Measurements from ENCODE around the gene CNTN4. TPM values are rescaled to one million over a fixed set of nuclear protein-coding genes. Genes with fewer than 3 reads are reported as not detected.

CNTN4 gene
- total RNA-seq, 3 donors from 2014 or later: 6.6 to 16.7 (median 16.7) TPM

DNA sequence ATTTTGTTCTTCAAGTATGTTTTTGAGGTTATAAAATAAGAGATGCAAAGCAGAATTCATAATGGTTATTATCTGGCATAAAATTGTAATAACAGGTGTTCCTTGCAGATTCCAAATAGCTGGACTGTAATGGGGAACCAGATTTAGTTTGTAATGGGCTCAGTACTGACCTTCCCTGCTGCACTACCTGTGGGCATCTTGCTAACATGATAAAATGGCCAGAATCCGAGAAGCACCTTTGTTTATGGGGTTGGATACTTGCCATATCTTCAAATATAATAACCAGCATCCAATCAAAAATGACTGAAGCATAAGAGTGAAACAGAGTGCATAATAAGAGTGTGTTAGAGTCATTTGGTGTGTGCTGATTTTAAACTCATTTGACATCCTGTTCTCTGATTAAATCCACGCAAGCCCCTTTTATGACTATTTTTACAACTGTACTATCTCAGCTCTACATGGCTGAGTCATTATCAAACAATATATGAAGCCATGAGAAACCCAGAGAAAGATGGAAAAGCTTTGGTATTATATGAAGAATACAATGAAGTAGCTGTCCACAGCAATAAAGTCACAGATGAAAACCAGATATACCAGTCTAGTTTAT is 292.4 kb downstream of the CNTN4 start:
- Histone ChIP-seq H3K36me3 (no peaks in the 10 kb centered on the region), H3K4me1 (no peaks in the 10 kb centered on the region), H3K27me3 (no peaks in the 10 kb centered on the region), H3K9me3 (no peaks in the 10 kb centered on the region), H3K4me3 (no peak overlapping the region), H3K27ac (no peak overlapping the region)
- intact Hi-C loops (cut with DNase I; ENCODE audit: low total_unique reads): no loop called here
- no peak for DNase-seq (ENCODE audit: low spot score in 2 of 2)
- no peak for TF ChIP-seq POLR2A (IDR thresholded peaks at IDR 0.05)
- TF ChIP-seq, protein P1, sequence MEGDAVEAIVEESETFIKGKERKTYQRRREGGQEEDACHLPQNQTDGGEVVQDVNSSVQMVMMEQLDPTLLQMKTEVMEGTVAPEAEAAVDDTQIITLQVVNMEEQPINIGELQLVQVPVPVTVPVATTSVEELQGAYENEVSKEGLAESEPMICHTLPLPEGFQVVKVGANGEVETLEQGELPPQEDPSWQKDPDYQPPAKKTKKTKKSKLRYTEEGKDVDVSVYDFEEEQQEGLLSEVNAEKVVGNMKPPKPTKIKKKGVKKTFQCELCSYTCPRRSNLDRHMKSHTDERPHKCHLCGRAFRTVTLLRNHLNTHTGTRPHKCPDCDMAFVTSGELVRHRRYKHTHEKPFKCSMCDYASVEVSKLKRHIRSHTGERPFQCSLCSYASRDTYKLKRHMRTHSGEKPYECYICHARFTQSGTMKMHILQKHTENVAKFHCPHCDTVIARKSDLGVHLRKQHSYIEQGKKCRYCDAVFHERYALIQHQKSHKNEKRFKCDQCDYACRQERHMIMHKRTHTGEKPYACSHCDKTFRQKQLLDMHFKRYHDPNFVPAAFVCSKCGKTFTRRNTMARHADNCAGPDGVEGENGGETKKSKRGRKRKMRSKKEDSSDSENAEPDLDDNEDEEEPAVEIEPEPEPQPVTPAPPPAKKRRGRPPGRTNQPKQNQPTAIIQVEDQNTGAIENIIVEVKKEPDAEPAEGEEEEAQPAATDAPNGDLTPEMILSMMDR (IDR thresholded peaks at IDR 0.05): no peak
- TF ChIP-seq POLR2AphosphoS5 (IDR thresholded peaks at IDR 0.05): no peak

- intact Hi-C loops (cut with DNase I; ENCODE audit: low total_unique reads): no loop called here
- H3K36me3 ChIP-seq: no peaks in the 10 kb centered on the region
- DNase-seq (ENCODE audit: low spot score in 2 of 2): no peak
- no peak overlapping the region for H3K4me3 ChIP-seq
- no peaks in the 10 kb centered on the region for H3K9me3 ChIP-seq
- H3K27me3 ChIP-seq: no peaks in the 10 kb centered on the region
- TF ChIP-seq, protein P1 (IDR thresholded peaks at IDR 0.05): no peak
- no peak for TF ChIP-seq POLR2AphosphoS5 (IDR thresholded peaks at IDR 0.05)
- TF ChIP-seq POLR2A (IDR thresholded peaks at IDR 0.05): no peak
- no peaks in the 10 kb centered on the region for H3K4me1 ChIP-seq
- no peak overlapping the region for H3K27ac ChIP-seq
Observed at GRCh38 chr3:2391896-2392295, 293.2 kb downstream of the CNTN4 start.

- intact Hi-C loops (cut with DNase I; ENCODE audit: low total_unique reads): no loop called here
- no peaks in the 10 kb centered on the region for H3K27me3 ChIP-seq
- TF ChIP-seq, protein P1 (IDR thresholded peaks at IDR 0.05): no peak
- TF ChIP-seq POLR2AphosphoS5 (IDR thresholded peaks at IDR 0.05) (no peak), POLR2A (IDR thresholded peaks at IDR 0.05) (no peak)
- no peaks in the 10 kb centered on the region for H3K36me3 ChIP-seq
- no peaks in the 10 kb centered on the region for H3K4me1 ChIP-seq
- H3K27ac ChIP-seq: no peak overlapping the region
- DNase-seq (ENCODE audit: low spot score in 2 of 2): no peak
- H3K9me3 ChIP-seq: no peaks in the 10 kb centered on the region
- H3K4me3 ChIP-seq: no peak overlapping the region
Observed at GRCh38 chr3:2392981-2393380, 294.3 kb downstream of the CNTN4 start.

- Histone ChIP-seq H3K36me3 (no peaks in the 10 kb centered on the region), H3K4me3 (no peak overlapping the region), H3K9me3 (no peaks in the 10 kb centered on the region), H3K4me1 (no peaks in the 10 kb centered on the region), H3K27ac (no peak overlapping the region), H3K27me3 (no peaks in the 10 kb centered on the region)
- DNase-seq (ENCODE audit: low spot score in 2 of 2): no peak
- intact Hi-C loops (cut with DNase I; ENCODE audit: low total_unique reads): no loop called here
- TF ChIP-seq POLR2A (IDR thresholded peaks at IDR 0.05) (no peak), POLR2AphosphoS5 (IDR thresholded peaks at IDR 0.05) (no peak)
- TF ChIP-seq, protein P1 (IDR thresholded peaks at IDR 0.05): no peak
Observed at GRCh38 chr3:2415083-2415482, 316.4 kb downstream of the CNTN4 start.

GRCh38 chr3:2420919-2421318 is 322.3 kb downstream of the CNTN4 start:
- no peak overlapping the region for H3K27ac ChIP-seq
- intact Hi-C loops (cut with DNase I; ENCODE audit: low total_unique reads): no loop called here

More at GRCh38 chr3:2420919-2421318, 322.3 kb downstream of the CNTN4 start:
- TF ChIP-seq, protein P1 (IDR thresholded peaks at IDR 0.05): no peak
- no peaks in the 10 kb centered on the region for H3K9me3 ChIP-seq
- DNase-seq (ENCODE audit: low spot score in 2 of 2): no peak
- H3K36me3 ChIP-seq: no peaks in the 10 kb centered on the region
- no peaks in the 10 kb centered on the region for H3K27me3 ChIP-seq
- H3K4me1 ChIP-seq: no peaks in the 10 kb centered on the region
- H3K4me3 ChIP-seq: no peak overlapping the region

All from breast epithelium (tissue), 4 donors.